Measurements from ENCODE around the gene ZNF586.
A peak's percentile ranks its signal among the peaks of the same experiment; 100 is the strongest.

The ZNF586 gene

GRCh38 chr19:57825511-57825910 lies 56.0 kb downstream of the ZNF586 start:
- DNase-seq, result no peak

- DNase-seq, result no peak
Measured at GRCh38 chr19:57829316-57829715, 59.8 kb downstream of the ZNF586 start.

GRCh38 chr19:57830071-57830602 lies 60.7 kb downstream of the ZNF586 start, which contains the start of gene ZNF587B:
ZNF587B (plus strand) TSS chr19:57830299; CDS start chr19:57830529, 230 bp downstream.
- DNase-seq, result peak in 3 of 4 experiments; percentile 21 to 42 (median 40)

Data from suppressor macrophage (primary cell).